HG02642 (cell line): ENCODE measurements around the gene PRAMEF1.
"Not testable (repeated sequence)": the region's sequence is repeated elsewhere in the genome, so short reads cannot be mapped to it uniquely, and the experiment has no call there.

ENCODE experiments used
- ATAC-seq: cut with Tn5 transposase; IDR thresholded peaks from one replicate; pipeline ENCODE4 v1.9.1; 2021; ENCODE audit warnings: mild to moderate bottlenecking; ENCODE audit not compliant: unreplicated experiment, poor library complexity

PRAMEF1 gene, protein sequence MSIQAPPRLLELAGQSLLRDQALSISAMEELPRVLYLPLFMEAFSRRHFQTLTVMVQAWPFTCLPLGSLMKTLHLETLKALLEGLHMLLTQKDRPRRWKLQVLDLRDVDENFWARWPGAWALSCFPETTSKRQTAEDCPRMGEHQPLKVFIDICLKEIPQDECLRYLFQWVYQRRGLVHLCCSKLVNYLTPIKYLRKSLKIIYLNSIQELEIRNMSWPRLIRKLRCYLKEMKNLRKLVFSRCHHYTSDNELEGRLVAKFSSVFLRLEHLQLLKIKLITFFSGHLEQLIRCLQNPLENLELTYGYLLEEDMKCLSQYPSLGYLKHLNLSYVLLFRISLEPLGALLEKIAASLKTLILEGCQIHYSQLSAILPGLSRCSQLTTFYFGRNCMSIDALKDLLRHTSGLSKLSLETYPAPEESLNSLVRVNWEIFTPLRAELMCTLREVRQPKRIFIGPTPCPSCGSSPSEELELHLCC

DNA sequence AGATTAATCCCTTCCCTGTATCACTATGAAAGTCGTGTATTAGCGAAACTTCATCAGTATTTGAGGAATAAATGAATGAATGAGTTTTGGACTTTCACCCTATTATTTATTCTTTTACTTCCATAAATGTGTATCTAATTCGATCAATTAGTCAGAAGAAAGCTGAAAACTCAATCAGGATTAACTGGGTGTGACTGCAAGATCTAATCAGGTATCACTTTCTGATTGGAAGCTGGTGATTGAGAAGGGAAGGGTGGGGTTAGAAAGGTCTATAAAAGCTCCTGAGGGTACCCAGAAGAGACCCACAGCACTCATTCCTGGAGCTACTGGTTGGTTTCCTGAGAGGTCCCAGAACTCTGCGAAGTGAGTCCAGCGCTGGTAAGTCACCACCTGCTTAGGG lies at the start of gene PRAMEF1:
TSS of gene PRAMEF1 (plus strand) at position 301 of the 400 bp plus-strand sequence. CDS start 1,831 bp downstream, outside the sequence.
- not testable (repeated sequence) for ATAC-seq

DNA sequence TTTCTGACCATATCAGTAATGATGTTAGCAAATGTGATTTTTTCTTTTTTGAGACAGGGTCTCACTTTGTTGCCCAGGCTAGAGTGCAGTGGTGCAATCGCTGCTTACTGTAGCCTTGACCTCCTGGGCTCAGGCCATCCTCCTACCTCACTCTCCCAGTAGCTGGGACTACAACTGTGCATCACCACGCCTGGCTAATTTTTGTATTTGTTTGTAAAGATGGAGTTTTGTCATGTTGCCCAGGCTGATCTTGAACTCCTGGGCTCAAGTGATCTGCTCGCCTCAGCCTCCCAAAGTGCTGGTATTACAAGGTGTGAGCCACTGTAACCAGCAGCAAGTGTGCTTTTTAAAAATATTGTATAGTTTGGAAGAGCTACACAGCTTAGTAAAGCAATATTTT lies 49.3 kb upstream of the PRAMEF1 start:
- ATAC-seq, result no peak

DNA sequence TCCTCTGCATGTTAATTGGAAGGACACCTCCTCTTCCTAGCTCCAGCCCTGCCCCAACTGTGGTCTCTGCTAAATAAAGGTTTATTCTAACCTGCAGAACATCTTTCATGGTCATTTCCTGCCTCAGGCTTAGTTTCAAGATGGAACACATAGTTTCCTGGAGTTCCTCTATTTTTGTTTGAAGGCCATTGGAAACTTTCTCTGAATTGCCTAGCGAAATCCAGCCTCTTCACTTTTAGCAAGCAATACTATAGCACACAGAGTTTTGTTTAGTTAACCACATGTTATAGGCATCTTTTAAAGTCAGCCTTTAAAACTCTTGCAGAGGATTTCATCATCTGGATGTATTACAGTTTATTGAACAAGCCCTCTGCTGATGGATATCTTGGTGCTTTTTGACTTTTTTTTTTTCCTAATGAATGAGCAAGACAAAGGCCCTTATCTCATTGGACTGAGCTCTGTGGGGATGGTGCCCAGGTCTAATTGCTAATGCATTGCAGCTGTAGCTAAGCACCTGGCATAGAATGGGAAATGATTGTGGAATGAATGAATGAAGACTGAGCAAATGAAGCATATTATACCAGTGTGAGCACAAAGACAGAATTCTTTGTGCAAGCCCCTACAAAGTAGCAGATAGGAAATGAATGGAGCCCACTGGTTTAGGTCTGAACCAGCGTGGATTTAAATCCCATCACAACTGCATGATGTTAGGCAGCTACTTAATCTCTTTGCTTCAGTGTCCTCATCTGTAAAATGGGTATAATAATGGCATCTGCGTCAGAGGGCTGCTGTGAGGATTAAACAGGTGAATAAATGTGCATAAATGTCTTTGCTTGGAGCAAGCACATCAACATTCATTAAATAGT lies 45.8 kb upstream of the PRAMEF1 start:
- no peak for ATAC-seq

DNA sequence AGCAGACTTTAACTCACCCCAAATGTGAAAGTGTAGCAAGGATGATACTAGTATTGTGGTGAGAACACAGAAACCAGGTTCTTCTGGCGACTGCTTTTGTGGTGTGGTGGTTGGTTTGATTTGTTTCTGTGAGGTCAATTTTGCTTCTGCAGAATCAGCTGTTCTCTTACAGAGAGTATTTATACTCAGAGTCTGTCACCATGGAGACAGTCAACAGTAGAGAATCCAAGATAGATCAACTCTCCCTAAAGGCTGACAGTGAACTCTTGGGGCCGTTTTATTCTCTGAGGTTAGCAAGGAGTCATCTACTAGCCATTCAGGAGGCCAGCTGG lies 45.2 kb upstream of the PRAMEF1 start, which contains the start of gene CFAP107:
TSS of gene CFAP107 (plus strand) at position 209 of the 332 bp plus-strand sequence. CDS start 231 bp downstream, outside the sequence.
- no peak for ATAC-seq

DNA sequence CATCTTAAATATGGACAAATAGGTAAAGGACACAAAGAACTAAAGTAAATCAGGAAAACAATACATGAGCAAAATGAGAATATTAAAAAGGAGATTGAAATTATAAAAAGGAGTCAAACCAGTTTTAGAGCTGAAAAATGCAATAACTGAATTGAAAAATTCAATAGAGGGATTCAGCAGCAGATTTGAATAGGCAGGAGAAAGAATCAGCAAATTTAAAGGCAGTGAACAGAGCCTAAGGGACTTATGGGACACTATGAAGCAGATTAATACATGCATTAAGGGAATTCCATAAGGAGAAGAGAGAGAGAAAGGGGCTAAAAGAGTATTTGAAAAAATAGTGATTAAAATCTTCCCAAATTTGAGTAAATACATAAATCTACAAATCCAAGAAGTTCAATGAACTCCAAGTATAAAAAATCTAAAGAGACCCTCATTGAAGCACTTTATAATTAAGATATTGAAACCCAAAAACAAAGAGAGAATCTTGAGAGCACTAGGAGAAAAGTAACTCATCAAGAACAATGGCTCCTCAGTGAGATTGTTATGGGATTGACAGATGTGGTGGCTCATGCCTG lies 42.3 kb upstream of the PRAMEF1 start:
- ATAC-seq, result no peak

DNA sequence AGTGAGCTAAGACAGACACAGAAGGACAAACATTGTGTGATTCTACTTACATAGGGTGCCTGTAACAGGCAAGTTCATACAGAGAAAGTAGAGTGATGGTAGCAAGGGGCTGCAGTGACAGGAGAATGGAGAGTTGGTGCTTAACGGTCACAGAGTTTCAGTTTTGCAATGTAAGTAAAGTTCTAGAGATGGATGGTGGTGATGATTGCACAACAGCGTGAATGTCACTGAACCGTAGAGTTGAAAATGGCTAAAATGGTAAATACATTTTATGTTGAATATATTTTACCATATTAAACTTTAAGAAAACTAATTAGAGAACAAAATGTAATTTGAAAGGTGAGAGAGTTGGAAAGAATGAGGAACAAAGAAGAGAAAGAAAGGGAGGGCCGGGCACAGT lies 36.5 kb upstream of the PRAMEF1 start:
- ATAC-seq, result no peak

DNA sequence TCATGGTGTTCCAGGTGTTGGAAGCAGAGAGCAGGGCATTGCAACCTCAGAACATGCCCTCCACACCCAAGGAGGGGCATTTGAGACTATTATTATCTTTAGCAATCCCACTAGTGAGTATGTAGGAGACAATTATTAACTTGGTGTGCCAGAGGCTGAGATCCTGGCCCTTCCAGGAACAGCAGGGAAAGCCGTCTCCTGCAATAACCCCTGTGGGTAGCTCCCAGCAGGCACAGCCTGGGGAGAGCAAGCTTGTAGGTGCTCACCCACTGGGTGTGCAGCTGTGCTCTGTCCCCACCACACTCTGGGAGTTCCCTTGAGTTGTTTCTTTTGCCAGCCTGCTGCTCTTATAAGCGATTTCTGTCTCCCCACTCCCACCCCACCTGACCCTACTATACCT lies 34.9 kb upstream of the PRAMEF1 start:
- no peak for ATAC-seq

DNA sequence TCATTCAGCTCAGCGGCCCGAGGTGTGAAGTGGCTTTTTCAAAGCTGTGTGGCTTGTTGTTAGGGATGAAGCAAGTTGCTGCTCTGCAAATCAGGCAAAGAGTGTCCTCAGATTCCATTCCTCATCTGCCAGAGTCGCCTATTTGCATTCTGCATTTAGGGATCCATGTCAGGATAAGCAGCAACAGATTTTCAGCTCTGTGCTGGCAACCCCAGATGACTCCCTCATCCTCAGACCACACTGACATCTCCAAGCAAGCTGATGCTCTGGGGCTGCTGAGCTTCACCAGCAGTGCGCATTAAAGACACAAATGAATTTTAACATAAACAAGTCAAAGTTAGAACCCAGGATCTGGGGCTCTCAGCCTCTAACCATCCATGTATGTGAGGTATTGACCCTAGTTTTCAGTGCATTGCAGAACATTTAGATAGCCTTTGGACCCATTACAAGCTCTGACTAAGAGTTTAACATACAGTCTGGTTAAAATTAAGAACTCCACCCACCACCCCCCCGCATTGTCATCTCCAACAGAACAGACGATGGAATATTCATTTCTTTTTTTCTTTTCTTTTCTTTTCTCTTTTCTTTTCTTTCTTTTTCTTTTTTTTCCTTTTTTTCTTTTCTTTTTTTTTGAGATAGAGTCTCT lies 34.3 kb upstream of the PRAMEF1 start:
- no peak for ATAC-seq

DNA sequence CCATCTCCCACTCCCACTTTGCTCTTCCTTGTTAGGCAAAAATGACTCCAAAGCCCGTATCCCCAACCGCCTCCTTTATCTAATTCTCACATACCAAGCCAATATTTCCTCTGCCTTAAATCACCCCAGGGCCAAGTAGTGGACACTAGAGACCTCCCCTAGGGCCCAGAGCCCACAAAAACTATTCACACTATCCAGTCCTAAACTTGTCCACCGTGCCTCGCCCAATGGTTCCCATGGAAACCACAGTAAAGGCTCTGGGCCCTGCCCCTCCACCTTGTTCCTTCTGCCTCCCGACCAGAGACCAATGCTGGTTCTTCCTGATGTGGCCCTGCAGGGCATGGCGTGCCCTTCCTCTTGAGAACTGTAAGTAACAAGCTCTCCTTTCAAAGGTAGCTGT lies 33.4 kb upstream of the PRAMEF1 start:
- no peak for ATAC-seq

DNA sequence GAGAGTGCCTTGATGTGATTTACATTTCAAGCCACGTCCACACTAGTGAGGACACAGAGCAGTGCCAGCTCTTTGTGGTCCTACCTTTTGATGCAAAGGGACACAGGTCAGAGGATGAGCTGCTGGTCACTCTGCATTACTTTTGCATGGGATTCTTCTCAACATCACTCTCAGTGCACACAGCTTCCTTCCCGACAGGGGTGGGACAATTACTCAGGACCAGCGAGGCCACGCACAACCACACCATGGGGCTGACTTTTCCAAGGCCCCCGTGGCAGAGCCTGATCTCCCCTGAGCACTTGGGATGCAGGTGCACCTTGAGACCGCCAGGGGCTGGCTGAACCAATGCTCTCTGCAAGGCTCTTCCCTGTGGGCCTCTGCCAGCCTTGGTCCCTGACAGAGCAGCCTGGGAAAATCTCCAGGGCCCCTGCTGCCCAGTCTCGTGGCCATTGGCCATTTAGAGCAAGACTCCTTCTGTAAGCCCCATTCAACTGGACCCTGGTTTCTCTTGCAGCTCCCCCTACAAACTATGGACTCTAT lies 30.9 kb upstream of the PRAMEF1 start:
- ATAC-seq, result no peak

DNA sequence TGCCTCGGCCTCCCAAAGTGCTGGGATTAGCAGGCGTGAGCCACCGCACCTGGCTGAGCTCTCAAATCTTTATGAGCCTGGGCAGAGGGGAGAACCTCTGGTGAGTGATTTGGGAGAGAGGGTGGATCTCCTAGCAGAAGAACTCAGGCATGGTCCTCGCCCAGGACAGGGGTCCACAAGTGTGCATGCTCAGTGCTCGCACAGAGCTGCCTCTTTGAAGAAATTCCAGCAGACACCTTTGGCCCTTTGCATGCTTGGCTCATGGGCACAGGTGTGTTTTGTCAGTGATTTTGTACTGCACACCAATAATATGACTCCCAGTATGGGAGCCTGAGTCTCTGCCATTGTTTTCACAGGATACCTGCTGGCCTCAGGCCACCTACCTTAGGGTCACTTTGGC lies 29.4 kb upstream of the PRAMEF1 start:
- no peak for ATAC-seq

DNA sequence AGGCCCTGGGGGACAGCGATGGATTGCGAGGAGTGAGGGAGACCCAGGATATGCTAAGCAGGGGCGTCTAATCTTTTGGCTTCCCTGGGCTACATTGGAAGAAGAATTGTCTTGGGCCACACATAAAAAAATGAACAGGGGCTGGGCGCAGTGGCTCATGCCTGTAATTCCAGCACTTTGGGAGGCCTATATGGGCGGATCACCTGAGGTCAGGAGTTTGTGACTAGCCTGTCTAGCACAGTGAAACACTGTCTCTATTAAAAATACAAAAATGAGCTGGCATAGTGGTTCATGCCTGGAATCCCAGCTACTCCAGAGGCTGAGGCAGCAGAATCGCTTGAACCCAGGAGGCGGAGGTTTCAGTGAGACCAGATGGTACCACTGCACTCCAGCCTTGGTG lies 28.4 kb upstream of the PRAMEF1 start:
- no peak for ATAC-seq

DNA sequence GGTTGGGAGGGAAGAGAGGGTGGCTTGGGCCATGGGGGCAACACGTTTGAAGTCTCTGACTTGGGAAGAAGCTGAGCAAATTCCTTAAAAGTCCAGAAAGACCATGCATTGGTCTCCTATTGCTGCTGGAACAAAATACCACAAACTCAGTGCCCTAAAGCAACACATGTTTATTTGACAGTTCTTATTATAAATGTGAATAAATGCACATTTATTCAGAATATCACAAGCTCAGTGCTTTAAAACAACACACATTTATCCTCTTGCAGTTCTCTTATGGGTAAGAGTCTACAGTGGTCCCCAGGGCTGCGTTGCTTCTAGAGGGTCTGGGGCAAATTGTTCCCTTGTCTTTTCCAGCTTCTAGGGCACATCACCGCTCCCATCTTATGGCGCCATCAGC lies 27.7 kb upstream of the PRAMEF1 start:
- no peak for ATAC-seq

DNA sequence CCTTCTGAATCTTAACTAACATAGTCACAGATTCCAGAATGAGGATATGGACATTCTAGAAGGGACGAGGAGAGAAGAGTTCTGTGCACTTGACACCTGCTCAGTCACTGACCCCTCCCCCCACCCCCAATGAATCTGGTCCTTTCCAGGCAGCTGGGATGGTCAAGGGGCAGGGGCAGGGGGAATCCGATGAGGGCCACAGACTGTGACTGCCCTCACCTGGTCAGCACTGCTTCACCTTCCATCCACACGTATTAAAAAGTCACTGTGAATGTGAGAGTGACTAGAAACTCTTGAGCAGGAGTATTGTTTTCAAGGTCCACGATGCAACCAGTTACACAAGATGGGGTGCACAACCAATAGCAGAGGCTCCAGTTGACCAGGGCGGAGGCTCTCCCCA lies 27.2 kb upstream of the PRAMEF1 start:
- ATAC-seq, result no peak

DNA sequence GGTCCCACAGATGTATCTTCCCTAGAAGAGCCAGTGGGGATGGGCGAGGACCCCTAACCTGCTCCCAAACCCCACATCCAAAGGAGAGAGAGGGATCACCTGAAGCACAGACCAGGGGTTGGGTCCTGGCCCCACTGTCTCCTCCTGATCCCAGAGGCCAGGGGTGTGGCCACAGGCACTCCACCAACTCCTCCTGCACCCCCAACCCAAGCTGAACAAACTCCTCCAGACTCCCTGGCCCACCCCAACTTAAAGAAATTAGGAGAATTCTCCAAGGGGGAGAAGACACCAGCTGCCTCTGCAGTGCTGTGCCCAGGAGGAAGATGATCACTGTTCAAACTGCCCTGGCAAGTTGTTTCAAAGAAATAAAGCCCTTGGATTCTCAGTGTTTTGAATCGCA lies 22.2 kb upstream of the PRAMEF1 start:
- ATAC-seq, result no peak

DNA sequence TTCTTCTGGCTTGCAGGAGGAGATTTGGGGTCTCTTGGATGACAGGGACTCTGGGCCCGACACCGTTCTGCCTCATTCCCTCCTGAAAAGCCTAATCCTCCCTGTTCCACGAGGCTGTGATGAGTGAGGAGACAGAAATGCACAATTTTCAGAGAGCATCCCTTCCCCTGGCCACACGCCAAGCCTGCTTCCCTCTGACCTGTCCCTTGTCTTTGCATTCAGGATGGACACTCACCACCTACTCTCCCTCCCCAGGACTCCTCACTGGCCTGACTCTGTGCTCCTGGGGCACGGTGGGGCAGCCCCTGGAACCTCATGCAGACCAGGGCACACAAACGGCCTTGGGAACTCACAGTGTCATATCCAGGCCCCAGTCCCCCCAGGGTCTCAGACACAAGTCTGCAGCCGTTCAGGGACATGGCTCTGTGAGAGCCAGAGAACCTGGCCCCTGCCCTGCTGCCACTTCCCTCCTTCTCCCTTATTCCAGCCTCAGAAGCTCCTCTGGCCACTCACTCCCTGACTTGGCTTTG lies 21.2 kb upstream of the PRAMEF1 start:
- no peak for ATAC-seq

DNA sequence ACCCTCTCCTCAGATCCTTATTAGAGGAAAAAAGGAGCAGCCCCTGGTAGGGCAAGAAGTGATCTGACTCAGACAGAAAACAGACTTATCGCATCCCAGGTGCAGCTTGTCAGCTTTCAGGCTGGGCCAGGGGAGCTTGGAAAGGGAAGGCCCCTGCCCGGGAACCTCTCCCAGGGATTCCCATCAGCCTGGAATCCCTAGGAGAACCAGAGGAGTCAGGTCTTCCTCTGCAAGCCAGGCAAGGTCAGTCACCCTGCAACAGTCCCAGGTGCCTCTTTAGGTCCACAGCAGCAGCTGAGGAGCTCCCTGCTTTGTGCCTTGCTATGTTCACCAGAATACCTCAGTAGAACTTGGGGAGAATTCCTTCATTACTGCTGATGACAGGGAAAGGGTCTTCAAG lies 20.6 kb upstream of the PRAMEF1 start:
- no peak for ATAC-seq

DNA sequence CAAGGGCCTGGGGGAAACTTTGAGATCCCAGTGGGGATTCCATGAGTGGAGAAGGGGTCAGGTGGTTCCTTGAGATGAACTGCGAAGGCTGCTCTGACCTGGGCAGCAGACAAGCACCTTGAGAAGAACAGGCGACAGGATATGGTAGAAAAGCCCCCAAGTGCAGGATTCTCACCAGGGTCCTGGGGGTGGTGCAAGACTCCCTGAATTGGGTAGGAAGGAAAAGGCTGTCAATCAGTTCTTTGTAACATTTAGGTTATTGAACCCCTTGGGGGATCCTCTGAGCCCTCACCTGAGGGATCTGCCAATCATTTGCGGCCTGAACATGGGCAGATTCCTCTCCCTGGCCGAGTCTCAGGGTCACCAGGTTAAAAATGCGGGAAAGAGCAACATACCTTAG lies 20.0 kb upstream of the PRAMEF1 start:
- ATAC-seq, result no peak

DNA sequence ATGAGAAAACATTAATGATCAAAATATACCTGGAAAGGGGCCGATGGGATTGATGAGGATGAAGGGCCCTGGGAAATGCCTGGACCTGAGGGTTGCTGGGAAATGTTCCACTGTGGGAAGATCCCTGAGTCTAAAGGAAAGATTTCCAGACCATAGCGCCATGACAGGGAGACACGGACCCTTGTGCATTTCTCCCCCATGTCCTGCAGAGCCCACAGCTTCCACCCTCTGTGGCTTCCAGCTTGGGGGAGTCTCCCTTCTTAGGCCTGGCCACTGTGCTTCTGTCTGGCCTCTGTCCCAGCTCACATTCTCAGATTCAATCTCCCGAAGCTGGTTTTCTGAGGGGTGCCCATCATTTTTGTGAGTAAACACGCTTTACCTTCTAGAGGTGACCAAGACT lies 18.7 kb upstream of the PRAMEF1 start:
- no peak for ATAC-seq

DNA sequence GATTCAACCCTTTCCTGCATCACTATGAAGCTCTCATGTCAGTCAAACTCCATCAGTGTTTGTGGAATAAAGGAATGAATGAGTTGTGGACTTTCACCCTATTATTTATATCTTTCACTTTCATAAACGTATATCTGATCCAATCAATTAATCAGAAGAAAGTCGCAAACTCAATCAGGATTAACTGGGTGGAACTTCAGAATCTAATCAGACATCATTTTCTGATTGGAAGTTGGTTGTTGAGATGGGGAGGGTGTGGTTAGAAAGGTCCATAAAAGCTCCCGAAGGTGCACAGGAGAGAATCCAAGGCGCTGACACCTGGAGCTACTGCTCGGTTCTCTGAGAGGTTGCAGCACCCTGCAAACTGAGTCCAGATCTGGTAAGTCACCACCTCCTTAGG lies 17.8 kb upstream of the PRAMEF1 start, which contains the start of gene PRAMEF12:
TSS of gene PRAMEF12 (plus strand) at position 301 of the 400 bp plus-strand sequence. CDS start 1,130 bp downstream, outside the sequence.
- ATAC-seq, result no peak
